ENCODE results near the gene SFTA2.
A peak's percentile ranks its signal among the peaks of the same experiment; 100 is the strongest.
"Not testable (repeated sequence)": the region's sequence is repeated elsewhere in the genome, so short reads cannot be mapped to it uniquely, and the experiment has no call there.

Gene SFTA2

GRCh38 chr6:30912746-30913520, 19.0 kb downstream of the SFTA2 start:
- FAIRE-seq = no peak

GRCh38 chr6:30910473-30910872, 21.5 kb downstream of the SFTA2 start:
- not testable (repeated sequence) for FAIRE-seq

DNA sequence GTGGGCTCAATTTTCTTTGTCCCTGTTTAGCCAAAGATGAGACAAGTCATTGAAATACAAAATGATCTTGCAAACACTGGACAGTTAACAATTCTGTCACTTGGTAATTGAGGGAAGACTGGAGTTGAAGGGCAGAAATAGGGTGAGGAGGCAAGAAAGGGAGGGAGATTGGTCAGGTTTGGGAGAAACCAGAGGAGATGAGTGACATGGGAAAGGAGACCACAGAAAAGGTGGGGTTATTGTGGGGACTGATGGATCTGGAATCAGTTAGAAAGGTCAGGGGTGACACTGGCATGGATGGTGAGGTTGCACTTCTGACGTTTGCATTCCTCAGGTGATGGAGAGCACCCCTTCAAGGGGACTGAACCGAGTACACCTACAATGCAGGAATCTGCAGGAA, 23.3 kb downstream of the SFTA2 start:
- FAIRE-seq = no peak

DNA sequence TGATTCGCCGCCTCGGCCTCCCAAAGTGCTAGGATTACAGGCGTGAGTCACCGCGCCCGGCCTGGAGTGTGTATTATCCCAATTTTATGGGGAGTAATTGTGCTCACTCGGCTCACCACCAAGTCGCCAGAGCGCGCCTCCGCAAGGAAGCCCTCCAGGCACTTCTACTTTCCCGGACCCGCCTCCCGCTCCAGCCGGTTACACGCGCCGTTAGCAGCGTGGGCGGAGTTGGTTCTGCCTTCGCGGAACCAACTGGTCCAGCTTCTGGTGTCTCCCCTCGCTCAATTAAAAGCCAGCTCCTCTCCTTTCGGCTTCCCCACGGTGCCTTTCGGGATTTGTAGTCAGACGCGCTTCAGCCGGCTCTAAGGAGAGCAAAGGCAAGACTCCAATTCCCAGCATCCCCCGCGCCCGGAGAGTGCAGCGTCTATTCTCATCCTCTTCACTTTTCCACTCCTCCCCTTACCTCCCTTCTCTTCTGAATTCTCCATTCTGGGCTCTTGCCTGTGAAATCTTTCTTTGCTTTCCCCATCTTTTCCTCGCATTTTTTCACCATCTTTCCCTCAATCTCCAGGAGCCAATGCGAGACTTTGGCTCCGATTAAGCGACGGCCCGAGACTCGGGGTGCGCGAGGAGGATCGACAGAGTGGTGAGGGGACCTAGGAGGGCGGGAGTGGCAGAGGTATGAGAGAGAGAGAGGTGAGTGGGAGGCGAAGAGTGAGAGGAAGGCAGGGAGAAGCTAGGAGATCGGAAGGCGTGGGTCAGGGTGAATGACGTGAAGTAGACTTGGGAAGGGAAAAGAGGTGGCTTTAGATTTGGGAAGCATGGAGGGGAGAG, 24.0 kb downstream of the SFTA2 start, which contains the start of gene GTF2H4:
TSS of gene GTF2H4 (plus strand) at position 450 of the 834 bp plus-strand sequence.
- peak; percentile 60 for FAIRE-seq

- not testable (repeated sequence) for FAIRE-seq
Observed at GRCh38 chr6:30907290-30907757, 24.6 kb downstream of the SFTA2 start.

DNA sequence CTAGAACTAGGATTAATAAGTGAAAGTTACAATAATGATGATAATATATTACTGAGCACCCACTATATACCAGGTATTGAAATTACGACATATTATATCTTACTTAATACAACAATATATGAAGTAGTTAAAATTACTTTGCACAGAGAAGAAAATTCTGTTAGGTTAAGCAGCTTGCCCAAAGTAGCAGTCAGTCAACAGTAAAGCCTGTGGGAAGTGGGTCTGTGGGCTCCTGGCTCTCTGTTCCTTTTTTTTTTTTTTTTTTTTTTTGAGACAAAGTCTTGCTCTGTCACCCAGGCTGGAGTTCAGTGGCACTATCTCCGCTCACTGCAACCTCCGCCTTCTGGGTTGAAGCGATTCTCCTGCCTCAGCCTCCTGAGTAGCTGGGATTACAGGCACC, 28.7 kb downstream of the SFTA2 start:
- FAIRE-seq = no peak

- FAIRE-seq = no peak
Observed at GRCh38 chr6:30902709-30903108, 29.3 kb downstream of the SFTA2 start.

DNA sequence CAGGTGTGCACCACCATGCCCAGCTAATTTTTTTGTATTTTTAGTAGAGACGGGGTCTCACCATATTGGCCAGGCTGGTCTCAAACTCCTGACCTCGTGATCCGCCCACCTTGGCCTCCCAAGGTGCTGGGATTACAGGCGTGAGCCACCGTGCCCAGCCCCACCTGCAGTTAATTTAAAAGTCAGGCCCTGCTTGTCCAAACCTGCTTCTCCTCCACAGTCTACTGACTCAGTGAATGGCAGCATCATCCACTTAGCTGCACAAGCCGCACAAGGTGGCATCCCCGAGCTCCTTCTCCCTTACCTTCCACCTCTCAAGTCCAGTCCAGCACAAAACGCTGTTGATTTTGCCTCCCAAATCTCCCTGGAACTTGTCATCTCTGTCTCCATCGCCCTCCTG, 29.8 kb downstream of the SFTA2 start:
- not testable (repeated sequence) for FAIRE-seq

GRCh38 chr6:30901436-30901835, 30.5 kb downstream of the SFTA2 start:
- no peak for FAIRE-seq

DNA sequence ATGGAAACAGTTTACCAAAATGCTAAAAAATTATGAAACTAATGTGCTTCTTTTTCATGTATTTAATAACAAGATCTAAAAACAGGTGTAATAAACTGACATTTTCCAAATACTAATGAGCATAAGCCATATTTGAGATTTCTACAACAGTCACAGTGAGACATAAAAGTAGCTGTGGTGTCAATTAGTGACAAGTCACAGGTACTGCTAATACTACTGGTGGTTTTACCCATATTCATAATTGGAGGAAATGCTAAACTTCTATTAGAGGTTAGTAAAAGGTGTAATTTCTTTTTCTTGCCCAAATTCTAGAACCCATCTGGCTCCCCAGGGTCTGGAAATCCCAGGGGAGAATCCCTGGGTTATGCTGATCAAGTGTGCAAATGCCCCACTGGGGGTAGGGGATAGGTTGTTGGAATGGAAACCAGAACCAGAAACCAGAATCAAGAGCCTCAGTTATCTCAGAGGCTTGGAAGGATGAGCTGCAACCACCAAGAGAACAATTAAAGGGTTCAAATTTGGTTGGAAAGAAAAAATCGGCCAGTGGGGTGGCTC, 31.0 kb downstream of the SFTA2 start:
- no peak for FAIRE-seq

DNA sequence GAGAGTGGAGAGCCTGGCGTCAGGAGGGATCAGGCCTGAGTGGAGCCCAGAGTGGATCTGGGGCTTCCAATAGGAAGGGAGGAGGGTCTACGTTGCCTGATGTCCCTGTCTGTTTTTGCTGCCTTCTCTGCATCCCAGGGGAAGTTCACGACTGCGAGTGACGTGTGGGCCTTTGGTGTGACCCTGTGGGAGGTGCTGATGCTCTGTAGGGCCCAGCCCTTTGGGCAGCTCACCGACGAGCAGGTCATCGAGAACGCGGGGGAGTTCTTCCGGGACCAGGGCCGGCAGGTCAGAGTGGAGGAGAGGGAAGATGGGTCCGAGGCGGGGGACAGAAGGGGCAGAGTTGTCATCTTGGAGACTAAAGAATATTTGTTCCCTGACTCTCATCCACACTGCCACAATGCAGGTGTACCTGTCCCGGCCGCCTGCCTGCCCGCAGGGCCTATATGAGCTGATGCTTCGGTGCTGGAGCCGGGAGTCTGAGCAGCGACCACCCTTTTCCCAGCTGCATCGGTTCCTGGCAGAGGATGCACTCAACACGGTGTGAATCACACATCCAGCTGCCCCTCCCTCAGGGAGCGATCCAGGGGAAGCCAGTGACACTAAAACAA, 33.1 kb downstream of the SFTA2 start:
- FAIRE-seq = no peak

- no peak for FAIRE-seq
Observed at GRCh38 chr6:30897882-30898281, 34.1 kb downstream of the SFTA2 start.

DNA sequence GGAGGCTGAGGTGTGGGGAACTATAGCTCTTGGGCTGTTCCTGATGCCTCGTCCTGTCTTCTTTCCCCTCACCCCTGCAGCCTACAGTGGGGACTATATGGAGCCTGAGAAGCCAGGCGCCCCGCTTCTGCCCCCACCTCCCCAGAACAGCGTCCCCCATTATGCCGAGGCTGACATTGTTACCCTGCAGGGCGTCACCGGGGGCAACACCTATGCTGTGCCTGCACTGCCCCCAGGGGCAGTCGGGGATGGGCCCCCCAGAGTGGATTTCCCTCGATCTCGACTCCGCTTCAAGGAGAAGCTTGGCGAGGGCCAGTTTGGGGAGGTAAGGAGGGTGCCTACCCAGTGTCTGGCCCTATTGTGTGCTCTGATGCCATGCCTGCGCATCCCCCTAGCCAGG, 35.4 kb downstream of the SFTA2 start:
- no peak for FAIRE-seq

- no peak for FAIRE-seq
Observed at GRCh38 chr6:30895343-30895742, 36.6 kb downstream of the SFTA2 start.

GRCh38 chr6:30894935-30895334, 37.0 kb downstream of the SFTA2 start:
- no peak for FAIRE-seq

GRCh38 chr6:30894381-30894780, 37.6 kb downstream of the SFTA2 start:
- FAIRE-seq = no peak

- no peak for FAIRE-seq
Observed at GRCh38 chr6:30893666-30894065, 38.3 kb downstream of the SFTA2 start.

DNA sequence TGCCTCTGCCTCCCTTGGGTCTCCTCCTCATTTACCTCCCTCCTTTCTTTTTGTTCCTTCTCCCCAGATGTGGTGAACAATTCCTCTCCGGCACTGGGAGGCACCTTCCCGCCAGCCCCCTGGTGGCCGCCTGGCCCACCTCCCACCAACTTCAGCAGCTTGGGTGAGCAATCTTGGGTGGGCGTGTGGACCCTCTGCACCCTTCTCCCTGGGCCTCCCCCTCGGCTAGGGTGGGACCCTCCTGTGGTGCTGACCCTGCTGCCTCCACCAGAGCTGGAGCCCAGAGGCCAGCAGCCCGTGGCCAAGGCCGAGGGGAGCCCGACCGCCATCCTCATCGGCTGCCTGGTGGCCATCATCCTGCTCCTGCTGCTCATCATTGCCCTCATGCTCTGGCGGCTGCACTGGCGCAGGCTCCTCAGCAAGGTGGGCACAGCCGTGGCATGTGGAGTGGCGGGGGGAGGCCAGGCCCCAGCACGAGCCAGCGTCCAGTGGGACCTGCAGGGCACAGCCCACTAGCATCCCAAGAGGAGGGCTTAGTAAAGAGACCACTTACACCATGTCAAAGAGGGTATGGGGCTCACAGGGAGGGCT, 38.9 kb downstream of the SFTA2 start:
- FAIRE-seq = no peak

GRCh38 chr6:30891816-30892538, 40.0 kb downstream of the SFTA2 start:
- FAIRE-seq = no peak

DNA sequence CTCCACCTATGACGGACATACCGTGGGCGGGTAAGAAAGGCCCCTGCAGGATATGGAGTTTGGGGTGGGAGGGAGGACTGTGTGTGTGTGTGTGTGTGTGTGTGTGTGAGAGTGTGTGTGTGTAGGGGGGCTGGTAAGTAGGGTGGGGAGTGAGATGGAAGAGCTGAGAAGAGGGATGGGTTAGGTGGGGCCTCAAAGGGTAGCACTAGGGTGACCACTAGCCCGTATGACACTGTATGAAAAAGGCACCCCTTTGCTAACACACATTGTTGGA, 40.6 kb downstream of the SFTA2 start:
- FAIRE-seq = no peak

- no peak for FAIRE-seq
Observed at GRCh38 chr6:30890646-30891449, 41.1 kb downstream of the SFTA2 start.
